Measurements from ENCODE around the gene DNAH6. TPM values are rescaled to one million over a fixed set of nuclear protein-coding genes. Genes with fewer than 3 reads are reported as not detected.

DNAH6 gene
- total RNA-seq, 2 experiments from 2014 or later: 0.21 to 0.54 TPM

DNA sequence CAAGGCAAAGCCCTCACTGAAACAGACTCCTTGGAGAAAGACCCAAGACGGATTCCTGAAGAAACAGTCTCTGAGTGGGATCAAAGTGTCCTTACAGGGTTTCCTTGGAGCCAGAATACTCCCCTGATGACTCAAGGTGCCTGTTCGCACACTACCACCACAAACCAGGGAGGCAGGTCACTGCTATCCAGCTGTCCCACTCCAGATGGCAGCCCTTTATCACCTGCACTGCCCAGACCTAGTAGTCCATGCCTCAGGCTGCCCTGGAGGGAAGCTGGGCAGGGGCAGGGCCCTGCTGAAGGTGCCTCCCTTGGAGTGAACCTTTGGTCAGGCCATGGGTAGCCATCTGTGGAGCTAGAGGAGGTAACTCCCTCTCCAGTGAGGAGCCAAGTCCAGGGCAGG lies 330.4 kb downstream of the DNAH6 start:
- Mint-ChIP-seq H3K36me3 (peaks cover 74% of the 10 kb centered on the region), H3K4me1 (peaks cover 90% of the 10 kb centered on the region), H3K4me3 (peak overlapping the region; percentile 66), H3K27me3 (no peaks in the 10 kb centered on the region), H3K9me3 (peaks cover 3% of the 10 kb centered on the region), H3K27ac (peak overlapping the region; percentile 99)
- DNase-seq: no peak

- peaks cover 90% of the 10 kb centered on the region for H3K4me1 Mint-ChIP-seq
- no peaks in the 10 kb centered on the region for H3K27me3 Mint-ChIP-seq
- peaks cover 9% of the 10 kb centered on the region for H3K9me3 Mint-ChIP-seq
- no peak for DNase-seq
- H3K27ac Mint-ChIP-seq: peak overlapping the region; percentile 99
- H3K4me3 Mint-ChIP-seq: peak overlapping the region; percentile 66
- peaks cover 76% of the 10 kb centered on the region for H3K36me3 Mint-ChIP-seq
Measured at GRCh38 chr2:84847326-84848050, 331.2 kb downstream of the DNAH6 start.

- H3K27me3 Mint-ChIP-seq: no peaks in the 10 kb centered on the region
- H3K36me3 Mint-ChIP-seq: peaks cover 80% of the 10 kb centered on the region
- H3K9me3 Mint-ChIP-seq: peaks cover 18% of the 10 kb centered on the region
- DNase-seq: peak; percentile 65
- peak overlapping the region; percentile 89 for H3K27ac Mint-ChIP-seq
- H3K4me3 Mint-ChIP-seq: peak overlapping the region; percentile 19
- peaks cover 88% of the 10 kb centered on the region for H3K4me1 Mint-ChIP-seq
Measured at GRCh38 chr2:84849271-84849952, 333.1 kb downstream of the DNAH6 start.

- DNase-seq: no peak
- Mint-ChIP-seq H3K27me3 (no peaks in the 10 kb centered on the region), H3K27ac (peak overlapping the region; percentile 89), H3K4me3 (no peak overlapping the region), H3K36me3 (peaks cover 84% of the 10 kb centered on the region), H3K4me1 (peaks cover 89% of the 10 kb centered on the region), H3K9me3 (peaks cover 19% of the 10 kb centered on the region)
Measured at GRCh38 chr2:84850471-84850870, 334.2 kb downstream of the DNAH6 start.

DNA sequence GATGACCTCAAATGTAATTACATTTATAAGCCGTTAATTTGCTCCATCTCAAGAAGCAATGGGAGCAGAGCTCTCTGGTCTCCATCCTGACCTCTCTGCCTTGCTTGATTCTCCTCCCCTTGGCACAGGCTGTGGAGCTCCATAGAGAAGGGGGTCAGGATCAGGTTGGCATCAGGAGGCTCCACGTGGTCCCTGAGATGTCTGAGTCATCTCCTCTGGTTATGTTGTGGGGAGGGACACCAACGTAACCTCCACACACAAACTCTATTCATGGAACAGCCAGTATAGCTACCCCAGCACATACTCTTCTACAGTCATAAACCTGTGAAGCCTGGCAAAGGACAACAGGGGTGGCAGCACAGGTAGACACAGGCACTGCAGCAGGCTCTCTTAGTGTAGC lies 335.6 kb downstream of the DNAH6 start:
- Mint-ChIP-seq H3K4me1 (peaks cover 89% of the 10 kb centered on the region), H3K27me3 (no peaks in the 10 kb centered on the region), H3K9me3 (peaks cover 19% of the 10 kb centered on the region), H3K4me3 (no peak overlapping the region), H3K27ac (peak overlapping the region; percentile 77), H3K36me3 (peaks cover 86% of the 10 kb centered on the region)
- DNase-seq: no peak

DNA sequence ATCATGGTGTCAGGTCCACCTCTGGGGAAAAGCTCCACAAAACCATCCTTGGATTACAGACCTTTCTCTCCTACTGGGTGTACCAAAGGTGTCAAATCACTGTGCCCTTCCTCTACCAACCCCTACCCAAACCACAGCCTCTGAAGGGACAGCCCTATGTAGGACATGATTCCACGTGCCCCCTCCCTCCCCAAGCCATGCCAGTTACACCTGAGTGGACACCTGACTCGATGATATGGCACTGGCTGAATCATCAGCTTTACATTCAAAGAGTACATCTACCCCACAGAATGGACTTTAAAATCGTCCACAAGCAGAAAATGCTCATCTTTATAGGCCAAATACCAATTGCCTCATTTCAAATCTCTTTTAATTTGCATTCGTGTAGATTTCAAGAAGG lies 338.6 kb downstream of the DNAH6 start:
- Mint-ChIP-seq H3K4me1 (peaks cover 91% of the 10 kb centered on the region), H3K36me3 (peaks cover 93% of the 10 kb centered on the region), H3K27ac (peak overlapping the region; percentile 88), H3K4me3 (peak overlapping the region; percentile 15), H3K27me3 (no peaks in the 10 kb centered on the region), H3K9me3 (peaks cover 19% of the 10 kb centered on the region)
- no peak for DNase-seq

GRCh38 chr2:84855731-84856130 lies 339.4 kb downstream of the DNAH6 start:
- no peak for DNase-seq
- H3K4me3 Mint-ChIP-seq: peak overlapping the region; percentile 55
- H3K27me3 Mint-ChIP-seq: no peaks in the 10 kb centered on the region
- peaks cover 91% of the 10 kb centered on the region for H3K4me1 Mint-ChIP-seq
- H3K27ac Mint-ChIP-seq: peak overlapping the region; percentile 88
- peaks cover 19% of the 10 kb centered on the region for H3K9me3 Mint-ChIP-seq
- peaks cover 94% of the 10 kb centered on the region for H3K36me3 Mint-ChIP-seq

DNA sequence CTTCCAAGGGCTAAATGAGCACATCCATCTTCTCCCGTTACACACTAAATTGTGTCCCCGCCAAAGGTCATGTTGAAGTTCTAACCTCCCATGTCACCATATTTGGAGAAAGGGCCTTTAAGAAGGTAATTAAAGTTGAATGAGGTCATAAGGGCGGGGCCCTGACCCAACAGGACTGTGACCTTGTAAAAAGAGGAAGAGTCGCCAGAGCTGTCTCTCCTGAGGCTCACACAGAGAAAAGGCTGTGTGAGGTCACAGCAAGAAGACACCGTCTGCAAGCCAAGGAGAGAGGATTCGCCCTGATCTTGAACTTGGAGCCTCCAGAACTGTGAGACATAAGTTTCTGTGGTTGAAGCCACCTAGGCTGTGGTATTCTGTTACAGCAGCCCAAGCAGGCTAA lies 340.5 kb downstream of the DNAH6 start:
- peaks cover 19% of the 10 kb centered on the region for H3K9me3 Mint-ChIP-seq
- H3K27ac Mint-ChIP-seq: peak overlapping the region; percentile 88
- H3K4me3 Mint-ChIP-seq: peak overlapping the region; percentile 55
- H3K27me3 Mint-ChIP-seq: no peaks in the 10 kb centered on the region
- peaks cover 93% of the 10 kb centered on the region for H3K4me1 Mint-ChIP-seq
- H3K36me3 Mint-ChIP-seq: peaks cover 91% of the 10 kb centered on the region
- peak; percentile 61 for DNase-seq

GRCh38 chr2:84857566-84857965 lies 341.3 kb downstream of the DNAH6 start:
- no peak for DNase-seq
- Mint-ChIP-seq H3K4me1 (peaks cover 93% of the 10 kb centered on the region), H3K27ac (peak overlapping the region; percentile 88), H3K4me3 (no peak overlapping the region), H3K36me3 (peaks cover 83% of the 10 kb centered on the region), H3K27me3 (no peaks in the 10 kb centered on the region), H3K9me3 (peaks cover 13% of the 10 kb centered on the region)

DNA sequence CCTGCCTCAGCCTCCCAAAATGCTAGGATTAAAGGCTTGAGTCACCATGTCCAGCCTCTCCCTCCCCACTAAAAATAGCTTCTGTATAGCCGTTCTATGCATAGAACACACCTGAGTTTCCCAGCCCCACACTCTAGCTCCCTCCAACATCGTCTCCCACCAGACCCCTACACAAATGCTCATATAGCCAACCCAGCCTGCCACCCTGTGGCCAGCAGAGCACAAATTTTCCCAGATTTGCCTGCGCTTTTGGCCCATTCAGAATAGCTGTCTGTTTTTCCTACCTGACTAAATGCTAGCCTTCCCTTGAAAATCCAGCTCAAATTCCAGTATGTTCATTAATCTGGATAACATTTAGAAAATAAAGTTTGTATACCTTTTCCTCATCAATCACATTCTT lies 341.8 kb downstream of the DNAH6 start:
- peaks cover 8% of the 10 kb centered on the region for H3K9me3 Mint-ChIP-seq
- peaks cover 93% of the 10 kb centered on the region for H3K4me1 Mint-ChIP-seq
- peak overlapping the region; percentile 88 for H3K27ac Mint-ChIP-seq
- peaks cover 81% of the 10 kb centered on the region for H3K36me3 Mint-ChIP-seq
- no peak overlapping the region for H3K4me3 Mint-ChIP-seq
- no peaks in the 10 kb centered on the region for H3K27me3 Mint-ChIP-seq
- DNase-seq: no peak

- H3K27ac Mint-ChIP-seq: peak overlapping the region; percentile 87
- DNase-seq: no peak
- peak overlapping the region; percentile 70 for H3K4me3 Mint-ChIP-seq
- H3K9me3 Mint-ChIP-seq: peaks cover 5% of the 10 kb centered on the region
- H3K27me3 Mint-ChIP-seq: no peaks in the 10 kb centered on the region
- H3K36me3 Mint-ChIP-seq: peaks cover 79% of the 10 kb centered on the region
- H3K4me1 Mint-ChIP-seq: peaks cover 94% of the 10 kb centered on the region
Measured at GRCh38 chr2:84858937-84859336, 342.6 kb downstream of the DNAH6 start.

- Mint-ChIP-seq H3K27ac (peak overlapping the region; percentile 88), H3K36me3 (peaks cover 75% of the 10 kb centered on the region), H3K27me3 (no peaks in the 10 kb centered on the region), H3K9me3 (no peaks in the 10 kb centered on the region), H3K4me1 (peaks cover 94% of the 10 kb centered on the region), H3K4me3 (peak overlapping the region; percentile 53)
- DNase-seq: no peak
Measured at GRCh38 chr2:84861539-84861938, 345.2 kb downstream of the DNAH6 start.

- Mint-ChIP-seq H3K4me3 (peak overlapping the region; percentile 64), H3K27ac (peak overlapping the region; percentile 88), H3K9me3 (no peaks in the 10 kb centered on the region), H3K27me3 (no peaks in the 10 kb centered on the region), H3K4me1 (peaks cover 94% of the 10 kb centered on the region), H3K36me3 (peaks cover 76% of the 10 kb centered on the region)
- no peak for DNase-seq
Measured at GRCh38 chr2:84862006-84862405, 345.7 kb downstream of the DNAH6 start.

DNA sequence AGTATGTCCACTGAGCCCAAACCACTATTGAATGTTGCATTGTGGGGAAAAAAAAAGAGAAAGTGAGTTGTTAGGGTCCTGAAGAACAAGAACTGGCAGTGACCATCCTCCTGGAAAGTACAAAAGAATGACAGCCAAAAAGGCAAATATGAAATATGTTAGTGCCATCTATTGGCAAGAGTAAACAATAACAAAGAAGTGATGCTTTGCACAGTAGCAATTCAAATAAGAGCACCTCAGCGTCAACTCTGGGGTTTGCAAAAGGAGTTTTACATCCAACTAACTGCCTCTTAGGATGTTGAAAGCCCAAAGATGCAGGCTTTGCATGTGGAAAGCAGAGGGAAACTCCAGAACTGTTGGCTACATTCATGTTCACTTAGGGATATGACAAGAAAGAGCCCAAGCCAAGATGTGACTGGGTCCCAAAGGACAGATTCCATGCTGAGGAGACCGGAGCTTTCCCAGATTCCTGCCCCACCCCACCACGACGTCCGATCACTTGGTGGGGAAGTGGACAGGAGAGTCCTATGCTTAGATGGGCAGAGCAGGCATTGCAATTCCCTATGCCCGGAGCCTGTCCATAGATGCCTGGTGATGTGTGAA lies 349.0 kb downstream of the DNAH6 start:
- H3K27ac Mint-ChIP-seq: peak overlapping the region; percentile 80
- no peak overlapping the region for H3K4me3 Mint-ChIP-seq

GRCh38 chr2:84866122-84866521 lies 349.8 kb downstream of the DNAH6 start:
- no peak for DNase-seq
- H3K9me3 Mint-ChIP-seq: peaks cover 2% of the 10 kb centered on the region
- peaks cover 69% of the 10 kb centered on the region for H3K36me3 Mint-ChIP-seq
- H3K27ac Mint-ChIP-seq: peak overlapping the region; percentile 67
- no peak overlapping the region for H3K4me3 Mint-ChIP-seq
- H3K4me1 Mint-ChIP-seq: peaks cover 78% of the 10 kb centered on the region
- H3K27me3 Mint-ChIP-seq: no peaks in the 10 kb centered on the region

More for the DNA sequence above, 349.0 kb downstream of the DNAH6 start:
- peaks cover 68% of the 10 kb centered on the region for H3K36me3 Mint-ChIP-seq
- H3K27me3 Mint-ChIP-seq: no peaks in the 10 kb centered on the region
- H3K4me1 Mint-ChIP-seq: peaks cover 78% of the 10 kb centered on the region
- peaks cover 2% of the 10 kb centered on the region for H3K9me3 Mint-ChIP-seq
- DNase-seq: no peak

Data from activated naive CD8-positive, alpha-beta T cell treated with anti-CD3 and anti-CD28 coated beads for 36 hours (primary cell).